Endodermal cell (in vitro differentiated cells): ENCODE measurements around the gene AMPH. TPM values are rescaled to one million over a fixed set of nuclear protein-coding genes. Genes with fewer than 3 reads are reported as not detected.

Source experiments
- DNase-seq: peaks from one replicate; pipeline ENCODE4 v3.0.0-alpha.2; 2017
- H3K27ac ChIP-seq: 2 replicates; pipeline ENCODE4 v1.5.1; 2013; ENCODE audit warnings: mild to moderate bottlenecking, low read depth, low read length, moderate library complexity
- H3K27me3 ChIP-seq: 2 replicates; pipeline ENCODE4 v1.6.1; 2013; ENCODE audit warnings: mild to moderate bottlenecking, low read length, moderate library complexity; ENCODE audit not compliant: insufficient read depth, control insufficient read depth, poor library complexity, severe bottlenecking
- H3K36me3 ChIP-seq: 2 replicates; pipeline ENCODE4 v1.7.0; 2013; ENCODE audit warnings: mild to moderate bottlenecking, low read length, moderate library complexity; ENCODE audit not compliant: control insufficient read depth, insufficient read depth
- H3K4me1 ChIP-seq: one replicate; pipeline ENCODE4 v1.7.0; 2013; ENCODE audit warnings: low read length; ENCODE audit not compliant: control insufficient read depth, insufficient read depth
- H3K4me3 ChIP-seq: 2 replicates; pipeline ENCODE4 v1.5.1; 2013; ENCODE audit warnings: mild to moderate bottlenecking, low read length, moderate library complexity
- H3K9ac ChIP-seq: 2 replicates; pipeline ENCODE4 v1.6.1; 2013; ENCODE audit warnings: mild to moderate bottlenecking, low read length, moderate library complexity; ENCODE audit not compliant: poor library complexity, severe bottlenecking; ENCODE audit errors: extremely low read depth
- H3K9me3 ChIP-seq: 2 replicates; pipeline ENCODE4 v1.6.1; 2013; ENCODE audit warnings: mild to moderate bottlenecking, low read length, moderate library complexity; ENCODE audit not compliant: control insufficient read depth
- H3K27ac Mint-ChIP-seq: 2 replicates; pipeline ENCODE4 v1.8.0; 2020; ENCODE audit warnings: mixed read lengths
- H3K27me3 Mint-ChIP-seq: 2 replicates; pipeline ENCODE4 v1.8.0; 2021; ENCODE audit warnings: mild to moderate bottlenecking, mixed read lengths; ENCODE audit not compliant: insufficient read depth
- H3K36me3 Mint-ChIP-seq: 2 replicates; pipeline ENCODE4 v1.8.0; 2020; ENCODE audit warnings: low read depth, mixed read lengths
- H3K4me1 Mint-ChIP-seq: 2 replicates; pipeline ENCODE4 v1.8.0; 2020; ENCODE audit warnings: mixed read lengths
- H3K4me3 Mint-ChIP-seq: 2 replicates; pipeline ENCODE4 v1.8.0; 2020; ENCODE audit warnings: mild to moderate bottlenecking, moderate library complexity, mixed read lengths
- H3K9me3 Mint-ChIP-seq: 2 replicates; pipeline ENCODE4 v1.8.0; 2020; ENCODE audit warnings: mild to moderate bottlenecking, mixed read lengths
- CTCF ChIP-seq: fragments of 200-600 bp; sonication (generic); conservative IDR thresholded peaks from 2 replicates; pipeline ENCODE4 v1.5.0; 2021; ENCODE audit warnings: antibody characterized with exemption, mild to moderate bottlenecking
- WGBS, 2 experiments: methylation state at CpG; one replicate each; pipeline versions ENCODE4 v1.1.5 to v1.1.7; 2013; ENCODE audit warnings: missing lambda C conversion rate in 2 of 2, mixed read lengths in 1 of 2; ENCODE audit not compliant: insufficient coverage in 1 of 2, insufficient read length in 1 of 2; 5-methylcytosine and 5-hydroxymethylcytosine counted together
- total RNA-seq, 2 donors: library from RNA; stranded (reverse); fragmentation: NEBNext Ultra II Directional in 1 of 2; extraction: Animal tissue kit (Norgen Biotek cat#: 25700) in 1 of 2; gene quantifications; 2 replicates in 1 of 2; 3 replicates in 1 of 2; pipeline ENCODE4 v1.2.1, GENCODE V29; 2021

The AMPH gene
- total RNA-seq, 2 donors from 2014 or later, result 3.5 to 5.5 TPM

GRCh38 chr7:38506004-38506403 is 125.2 kb downstream of the AMPH start:
- Mint-ChIP-seq H3K36me3 (no peaks in the 10 kb centered on the region), H3K27ac (no peak overlapping the region), H3K4me3 (no peak overlapping the region), H3K9me3 (no peaks in the 10 kb centered on the region), H3K27me3 (peaks cover 3% of the 10 kb centered on the region), H3K4me1 (no peaks in the 10 kb centered on the region)
- TF ChIP-seq CTCF, result no peak
- H3K9me3 ChIP-seq, result no peaks in the 10 kb centered on the region
- H3K27me3 ChIP-seq, result no peaks in the 10 kb centered on the region
- H3K27ac ChIP-seq, result no peak overlapping the region
- H3K9ac ChIP-seq, result no peak overlapping the region
- no peaks in the 10 kb centered on the region for H3K4me1 ChIP-seq
- H3K4me3 ChIP-seq, result no peak overlapping the region
- no peaks in the 10 kb centered on the region for H3K36me3 ChIP-seq
- DNase-seq, result no peak
- WGBS, 2 experiments, result 90 to 100% methylated on average over 1 of the region's 1 CpG

- Mint-ChIP-seq H3K36me3 (no peaks in the 10 kb centered on the region), H3K4me1 (no peaks in the 10 kb centered on the region), H3K4me3 (no peak overlapping the region), H3K9me3 (no peaks in the 10 kb centered on the region), H3K27ac (no peak overlapping the region), H3K27me3 (peaks cover 3% of the 10 kb centered on the region)
- Histone ChIP-seq H3K4me3 (no peak overlapping the region), H3K27ac (no peak overlapping the region), H3K36me3 (no peaks in the 10 kb centered on the region), H3K4me1 (no peaks in the 10 kb centered on the region), H3K27me3 (no peaks in the 10 kb centered on the region), H3K9me3 (no peaks in the 10 kb centered on the region), H3K9ac (no peak overlapping the region)
- TF ChIP-seq CTCF, result no peak
- DNase-seq, result no peak
- WGBS, 2 experiments, result 74 to 84% methylated on average over 2 of the region's 2 CpGs
Measured at GRCh38 chr7:38504684-38505083, 126.5 kb downstream of the AMPH start.

- WGBS, 2 experiments, result 81 to 84% methylated on average over 5 to 6 of the region's 6 CpGs
- no peaks in the 10 kb centered on the region for H3K4me1 Mint-ChIP-seq
- H3K36me3 Mint-ChIP-seq, result no peaks in the 10 kb centered on the region
- no peak overlapping the region for H3K27ac Mint-ChIP-seq
- Histone ChIP-seq H3K4me3 (no peak overlapping the region), H3K27ac (no peak overlapping the region), H3K9me3 (no peaks in the 10 kb centered on the region), H3K4me1 (no peaks in the 10 kb centered on the region), H3K9ac (no peak overlapping the region), H3K27me3 (no peaks in the 10 kb centered on the region), H3K36me3 (no peaks in the 10 kb centered on the region)
- H3K9me3 Mint-ChIP-seq, result no peaks in the 10 kb centered on the region
- no peak for TF ChIP-seq CTCF
- peaks cover 7% of the 10 kb centered on the region for H3K27me3 Mint-ChIP-seq
- no peak overlapping the region for H3K4me3 Mint-ChIP-seq
- DNase-seq, result no peak
Measured at GRCh38 chr7:38502848-38503247, 128.3 kb downstream of the AMPH start.
